Gastroesophageal sphincter (tissue), 3 donors: ENCODE data around the gene ARMH3.

ENCODE experiments used
- POLR2A ChIP-seq, 2 donors: fragments of 450-650 bp; IDR thresholded peaks; one replicate each; pipeline ENCODE4 v1.6.1; 2017; ENCODE audit warnings: antibody characterized with exemption in 2 of 2, mild to moderate bottlenecking in 2 of 2, moderate library complexity in 1 of 2
- POLR2AphosphoS5 ChIP-seq: sonication (generic); formaldehyde crosslinking; IDR thresholded peaks from one replicate; pipeline ENCODE4 v1.6.1; 2017; ENCODE audit warnings: antibody characterized with exemption
- TF ChIP-seq, protein P1 (sequence below), 4 experiments: fragments of 200-600 bp in 2 of 4; fragments of 450-650 bp in 2 of 4; sonication (generic) in 1 of 4; IDR thresholded peaks; one replicate each; pipeline ENCODE4 v1.5.1; 2017 to 2019; ENCODE audit warnings: antibody characterized with exemption in 4 of 4, mild to moderate bottlenecking in 2 of 4, moderate library complexity in 2 of 4

DNA sequence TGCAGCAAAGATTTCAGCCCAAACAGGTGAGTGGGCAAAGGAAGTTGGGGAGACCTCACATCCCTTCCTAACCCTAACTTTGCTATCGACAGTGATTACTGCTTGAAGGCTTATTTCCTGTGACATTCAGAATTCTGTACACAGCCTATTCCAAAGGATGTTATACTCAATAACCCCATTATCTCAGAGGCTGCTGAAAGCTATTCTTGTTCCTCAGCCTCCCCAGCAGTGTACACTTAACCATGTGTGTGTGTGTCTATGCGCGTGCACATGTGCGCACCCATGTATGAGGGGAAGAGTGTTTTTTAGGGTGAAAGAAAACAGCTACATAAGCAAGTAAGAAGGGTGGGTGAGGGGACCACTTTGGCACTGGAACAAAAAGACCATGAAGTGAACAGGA is 122.0 kb downstream of the ARMH3 start:
- TF ChIP-seq POLR2AphosphoS5 (no peak), POLR2A (IDR thresholded peaks at IDR 0.05) (no peak)
- TF ChIP-seq, protein P1, sequence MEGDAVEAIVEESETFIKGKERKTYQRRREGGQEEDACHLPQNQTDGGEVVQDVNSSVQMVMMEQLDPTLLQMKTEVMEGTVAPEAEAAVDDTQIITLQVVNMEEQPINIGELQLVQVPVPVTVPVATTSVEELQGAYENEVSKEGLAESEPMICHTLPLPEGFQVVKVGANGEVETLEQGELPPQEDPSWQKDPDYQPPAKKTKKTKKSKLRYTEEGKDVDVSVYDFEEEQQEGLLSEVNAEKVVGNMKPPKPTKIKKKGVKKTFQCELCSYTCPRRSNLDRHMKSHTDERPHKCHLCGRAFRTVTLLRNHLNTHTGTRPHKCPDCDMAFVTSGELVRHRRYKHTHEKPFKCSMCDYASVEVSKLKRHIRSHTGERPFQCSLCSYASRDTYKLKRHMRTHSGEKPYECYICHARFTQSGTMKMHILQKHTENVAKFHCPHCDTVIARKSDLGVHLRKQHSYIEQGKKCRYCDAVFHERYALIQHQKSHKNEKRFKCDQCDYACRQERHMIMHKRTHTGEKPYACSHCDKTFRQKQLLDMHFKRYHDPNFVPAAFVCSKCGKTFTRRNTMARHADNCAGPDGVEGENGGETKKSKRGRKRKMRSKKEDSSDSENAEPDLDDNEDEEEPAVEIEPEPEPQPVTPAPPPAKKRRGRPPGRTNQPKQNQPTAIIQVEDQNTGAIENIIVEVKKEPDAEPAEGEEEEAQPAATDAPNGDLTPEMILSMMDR (IDR thresholded peaks at IDR 0.05): no peak
